Pancreas (tissue), 10 donors: ENCODE results near the gene SORCS2. TPM values are rescaled to one million over a fixed set of nuclear protein-coding genes. Genes with fewer than 3 reads are reported as not detected.

ENCODE experiments used
- ATAC-seq, 4 donors: fragments of 200-7000 bp; cut with Tn5 transposase; one replicate each; pipeline versions ENCODE4 v1.8.0 to v1.9.1; 2020; ENCODE audit warnings: mild to moderate bottlenecking in 4 of 4, moderate library complexity in 4 of 4
- DNase-seq, 6 donors: peaks; one replicate each; pipeline ENCODE4 v3.0.0-alpha.2; 2020
- FAIRE-seq: peaks from 2 replicates; lab custom pipeline; 2012; peaks lifted over from hg19 to GRCh38; lab: Jason Lieb, UNC
- H3K27ac ChIP-seq, 4 donors: fragments of 200-600 bp; sonication (generic); 1 replicate in 3 of 4; 2 replicates in 1 of 4; pipeline versions ENCODE4 v1.5.0 to v1.8.0; 2020
- H3K27me3 ChIP-seq, 4 donors: fragments of 200-600 bp; one replicate each; pipeline ENCODE4 v1.8.0; 2021
- H3K36me3 ChIP-seq, 3 donors: fragments of 200-600 bp; sonication (generic) in 1 of 3; one replicate each; pipeline versions ENCODE4 v1.5.0 to v1.8.0; 2020 to 2021
- H3K4me1 ChIP-seq, 3 donors: fragments of 200-600 bp; one replicate each; pipeline ENCODE4 v1.8.0; 2021
- H3K4me3 ChIP-seq, 4 donors: fragments of 200-600 bp; sonication (generic) in 2 of 4; one replicate each; pipeline versions ENCODE4 v1.5.0 to v1.8.0; 2020 to 2021
- H3K9me3 ChIP-seq, 4 donors: fragments of 200-600 bp; one replicate each; pipeline ENCODE4 v1.8.0; 2021
- CTCF ChIP-seq, 4 donors: fragments of 200-600 bp; sonication (generic) in 3 of 4; IDR thresholded peaks; one replicate each; pipeline versions ENCODE4 v1.5.0 to v1.8.0; 2021; ENCODE audit warnings: antibody characterized with exemption in 4 of 4
- WGBS, 2 donors: extraction: QIAGEN DNeasy Blood & Tissue Kit; methylation state at CpG; one replicate each; pipeline ENCODE4 v1.1.7; 2013; 5-methylcytosine and 5-hydroxymethylcytosine counted together
- intact Hi-C, 3 donors: fragments of 100-400 bp; cut with DNase I; formaldehyde crosslinking; loops; one replicate each; pipeline versions ENCODE4 v1.11.1 to v1.14.2; 2022
- polyA plus RNA-seq, 2 donors: library from polyadenylated mRNA; stranded (reverse); fragments of 200-250 nt; gene quantifications; one replicate each; pipeline ENCODE4 v1.2.3, GENCODE V29; 2013
- total RNA-seq, 6 donors: library from RNA; stranded (reverse); fragmentation: NEBNext Ultra II Directional in 4 of 6; extraction: Animal tissue kit (Norgen Biotek cat#: 25700) in 4 of 6; gene quantifications; one replicate each; pipeline versions ENCODE4 v1.2.1 to v1.2.4, GENCODE V29; 2021 to 2023
- donor health status: healthy with polysubstance abuse.
- donor health status: DM: no; HTN: no; CAD: no; lungs with moderate emphysema.
- donor health status: DM: no; HTN: no; CAD: no.
- donor health status: control.
- donor health status: control.
- donor health status: Bipolar disorder and iron deficiency.
- donor health status: DM: yes; HTN: yes; CAD: no.
- donor health status: DM: no; HTN: no; CAD: no.
- donor health status: DM: no; HTN: no; CAD: no.
- donor health status: DM: yes; HTN: yes; CAD: no.

SORCS2 gene
- total and polyA plus RNA-seq, 8 donors = 0.14 to 1.7 (median 0.42) TPM

GRCh38 chr4:7297881-7298280 is 105.5 kb downstream of the SORCS2 start:
- FAIRE-seq (no peak), DNase-seq (no peak), ATAC-seq (no peak)
- no peak for TF ChIP-seq CTCF (IDR thresholded peaks at IDR 0.05)
- Histone ChIP-seq H3K36me3 (no peaks in the 10 kb centered on the region), H3K9me3 (no peaks in the 10 kb centered on the region), H3K27ac (no peak overlapping the region), H3K4me3 (no peak overlapping the region), H3K4me1 (no peaks in the 10 kb centered on the region), H3K27me3 (no peaks in the 10 kb centered on the region)
- 66 to 69% methylated on average over 8 of the region's 8 CpGs for WGBS, 2 donors
- intact Hi-C loops = loop anchor here in 2 of 3 donors (5.0 kb wide), 2 partner anchors 106 to 111 kb away; partner anchors contain the start of gene SORCS2 (in 1 of the 2)

GRCh38 chr4:7298619-7299009 is 106.3 kb downstream of the SORCS2 start:
- H3K36me3 ChIP-seq = no peaks in the 10 kb centered on the region
- no peak for TF ChIP-seq CTCF (IDR thresholded peaks at IDR 0.05)
- intact Hi-C loops = loop anchor here in 2 of 3 donors (5.0 kb wide), 2 partner anchors 106 to 111 kb away; partner anchors contain the start of gene SORCS2 (in 1 of the 2)

GRCh38 chr4:7299010-7299907 is 106.9 kb downstream of the SORCS2 start:
- no peaks in the 10 kb centered on the region for H3K4me1 ChIP-seq
- no peaks in the 10 kb centered on the region for H3K9me3 ChIP-seq
- intact Hi-C loops = loop anchor here in 2 of 3 donors (5.0 kb wide), 2 partner anchors 107 to 112 kb away; partner anchors contain the start of gene SORCS2 (in 1 of the 2)
- FAIRE-seq (no peak), DNase-seq (no peak), ATAC-seq (no peak)
- 50 to 51% methylated on average over 30 of the region's 30 CpGs for WGBS, 2 donors
- H3K4me3 ChIP-seq = no peak overlapping the region
- no peak overlapping the region for H3K27ac ChIP-seq
- no peaks in the 10 kb centered on the region for H3K27me3 ChIP-seq
- no peak for TF ChIP-seq CTCF (IDR thresholded peaks at IDR 0.05)
- no peaks in the 10 kb centered on the region for H3K36me3 ChIP-seq

More at GRCh38 chr4:7298619-7299009, 106.3 kb downstream of the SORCS2 start:
- Histone ChIP-seq H3K27me3 (no peaks in the 10 kb centered on the region), H3K27ac (no peak overlapping the region), H3K4me3 (no peak overlapping the region), H3K9me3 (no peaks in the 10 kb centered on the region), H3K4me1 (no peaks in the 10 kb centered on the region)
- WGBS, 2 donors = 46 to 48% methylated on average over 13 of the region's 13 CpGs
- no peak for DNase-seq
- ATAC-seq = no peak
- no peak for FAIRE-seq

GRCh38 chr4:7299908-7300710 is 107.8 kb downstream of the SORCS2 start:
- intact Hi-C loops = loop anchor here in 2 of 3 donors (5.0 kb wide), 2 partner anchors 108 to 113 kb away; partner anchors contain the start of gene SORCS2 (in 1 of the 2)
- Histone ChIP-seq H3K4me1 (no peaks in the 10 kb centered on the region), H3K36me3 (no peaks in the 10 kb centered on the region), H3K27ac (no peak overlapping the region), H3K27me3 (no peaks in the 10 kb centered on the region), H3K9me3 (no peaks in the 10 kb centered on the region), H3K4me3 (no peak overlapping the region)
- FAIRE-seq (no peak), ATAC-seq (no peak), DNase-seq (no peak)
- 59 to 66% methylated on average over 26 of the region's 26 CpGs for whole genome bisulfite sequencing, 2 donors
- TF ChIP-seq CTCF (IDR thresholded peaks at IDR 0.05) = no peak
